ENCODE measurements around the gene CNOT3. TPM values are rescaled to one million over a fixed set of nuclear protein-coding genes. Genes with fewer than 3 reads are reported as not detected.
"Not testable (repeated sequence)": the region's sequence is repeated elsewhere in the genome, so short reads cannot be mapped to it uniquely, and the experiment has no call there.

Gene CNOT3
- total RNA-seq, 4 donors from 2014 or later = 5.1 to 14.0 (median 10.2) TPM

DNA sequence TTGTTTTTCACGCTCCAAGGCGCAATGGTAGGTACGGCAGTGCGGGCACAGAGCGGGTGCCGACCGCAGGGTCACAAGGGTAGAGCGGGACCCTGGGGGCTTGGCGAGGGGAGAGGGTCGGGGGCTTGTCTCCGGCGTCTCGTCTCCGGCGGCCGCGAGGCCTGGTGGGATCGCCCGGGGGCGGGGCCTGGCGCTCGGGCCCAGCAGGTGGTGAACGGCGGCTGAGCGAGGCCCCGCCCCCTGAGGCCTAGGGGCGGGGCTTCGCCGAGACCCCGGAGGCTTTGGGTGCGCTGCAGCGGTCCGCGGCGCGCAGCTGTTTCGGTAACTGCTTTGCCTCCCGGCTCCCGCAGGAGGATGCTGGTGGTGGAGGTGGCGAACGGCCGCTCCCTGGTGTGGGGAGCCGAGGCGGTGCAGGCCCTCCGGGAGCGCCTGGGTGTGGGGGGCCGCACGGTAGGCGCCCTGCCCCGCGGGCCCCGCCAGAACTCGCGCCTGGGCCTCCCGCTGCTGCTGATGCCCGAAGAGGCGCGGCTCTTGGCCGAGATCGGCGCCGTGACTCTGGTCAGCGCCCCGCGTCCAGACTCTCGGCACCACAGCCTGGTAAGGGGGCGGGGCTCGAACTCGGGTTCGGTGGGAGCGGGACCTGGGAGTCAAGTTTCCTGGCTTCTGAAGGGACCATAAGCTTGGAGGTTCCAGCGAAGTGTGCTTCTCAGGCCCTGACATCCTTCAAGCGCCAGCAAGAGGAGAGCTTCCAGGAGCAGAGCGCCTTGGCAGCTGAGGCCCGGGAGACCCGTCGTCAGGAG, 53.6 kb downstream of the CNOT3 start, which contains the start of gene TSEN34:
Gene TSEN34 (plus strand): TSS at position 298 of the 800 bp plus-strand sequence. CDS start 57 bp downstream, at position 355.
- peak within 1 kb of the TSS; percentile 92 to 98 (median 95) for H3K27ac ChIP-seq
- in situ Hi-C loops (cut with MboI; ENCODE audit: low sequenced_read_pairs in 4 of 4) = no loop called here
- TF ChIP-seq, protein P1, sequence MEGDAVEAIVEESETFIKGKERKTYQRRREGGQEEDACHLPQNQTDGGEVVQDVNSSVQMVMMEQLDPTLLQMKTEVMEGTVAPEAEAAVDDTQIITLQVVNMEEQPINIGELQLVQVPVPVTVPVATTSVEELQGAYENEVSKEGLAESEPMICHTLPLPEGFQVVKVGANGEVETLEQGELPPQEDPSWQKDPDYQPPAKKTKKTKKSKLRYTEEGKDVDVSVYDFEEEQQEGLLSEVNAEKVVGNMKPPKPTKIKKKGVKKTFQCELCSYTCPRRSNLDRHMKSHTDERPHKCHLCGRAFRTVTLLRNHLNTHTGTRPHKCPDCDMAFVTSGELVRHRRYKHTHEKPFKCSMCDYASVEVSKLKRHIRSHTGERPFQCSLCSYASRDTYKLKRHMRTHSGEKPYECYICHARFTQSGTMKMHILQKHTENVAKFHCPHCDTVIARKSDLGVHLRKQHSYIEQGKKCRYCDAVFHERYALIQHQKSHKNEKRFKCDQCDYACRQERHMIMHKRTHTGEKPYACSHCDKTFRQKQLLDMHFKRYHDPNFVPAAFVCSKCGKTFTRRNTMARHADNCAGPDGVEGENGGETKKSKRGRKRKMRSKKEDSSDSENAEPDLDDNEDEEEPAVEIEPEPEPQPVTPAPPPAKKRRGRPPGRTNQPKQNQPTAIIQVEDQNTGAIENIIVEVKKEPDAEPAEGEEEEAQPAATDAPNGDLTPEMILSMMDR (IDR thresholded peaks at IDR 0.05 in 4 of 5, conservative IDR thresholded peaks at IDR 0.05 in 1 of 5) = no peak
- peak; percentile 41 to 43 for TF ChIP-seq POLR2A (IDR thresholded peaks at IDR 0.05)
- peaks cover 5 to 25% of the 10 kb centered on the region in 2 donors for H3K36me3 ChIP-seq
- H3K27me3 ChIP-seq = no peaks in the 10 kb centered on the region
- intact Hi-C loops (cut with DNase I; ENCODE audit: low total_unique reads) = loop anchor here (1.0 kb wide), 1 partner anchor 9 kb away; the partner anchor contains the start of gene RPS9
- DNase-seq (peak in 1 of 2 donors; percentile 73), ATAC-seq (peak; percentile 24 to 26)
- H3K9me3 ChIP-seq = no peaks in the 10 kb centered on the region
- H3K4me3 ChIP-seq = peak within 1 kb of the TSS; percentile 72 to 92 (median 80)
- H3K4me1 ChIP-seq = peaks cover 15 to 20% of the 10 kb centered on the region in 2 donors

DNA sequence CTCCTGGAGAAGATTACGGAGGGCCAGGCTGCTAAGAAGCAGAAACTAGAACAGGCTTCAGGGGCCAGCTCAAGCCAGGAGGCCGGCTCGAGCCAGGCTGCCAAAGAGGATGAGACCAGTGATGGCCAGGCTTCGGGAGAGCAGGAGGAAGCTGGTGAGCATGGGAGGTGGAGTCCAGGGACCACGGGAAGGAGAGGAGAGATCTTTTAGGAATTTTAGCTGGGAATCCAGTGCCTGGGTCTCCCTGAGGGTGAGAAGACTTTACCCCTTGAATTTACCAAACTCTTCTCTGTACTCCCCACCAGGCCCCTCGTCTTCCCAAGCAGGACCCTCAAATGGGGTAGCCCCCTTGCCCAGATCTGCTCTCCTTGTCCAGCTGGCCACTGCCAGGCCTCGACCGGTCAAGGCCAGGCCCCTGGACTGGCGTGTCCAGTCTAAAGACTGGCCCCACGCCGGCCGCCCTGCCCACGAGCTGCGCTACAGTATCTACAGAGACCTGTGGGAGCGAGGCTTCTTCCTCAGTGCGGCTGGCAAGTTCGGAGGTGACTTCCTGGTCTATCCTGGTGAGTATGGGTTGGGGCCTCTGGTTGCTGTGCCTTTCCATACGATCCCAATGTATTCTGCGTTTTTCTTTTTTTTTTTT, 54.4 kb downstream of the CNOT3 start:
- TF ChIP-seq, protein P1 (IDR thresholded peaks at IDR 0.05 in 4 of 5, conservative IDR thresholded peaks at IDR 0.05 in 1 of 5) = no peak
- TF ChIP-seq POLR2A (IDR thresholded peaks at IDR 0.05) = no peak
- intact Hi-C loops (cut with DNase I; ENCODE audit: low total_unique reads) = loop anchor here (1.0 kb wide), 1 partner anchor 8 kb away; the partner anchor contains the start of gene RPS9
- in situ Hi-C loops (cut with MboI; ENCODE audit: low sequenced_read_pairs in 4 of 4) = no loop called here
- peaks cover 5 to 25% of the 10 kb centered on the region in 2 donors for H3K36me3 ChIP-seq
- no peaks in the 10 kb centered on the region for H3K9me3 ChIP-seq
- H3K4me1 ChIP-seq = peaks cover 15 to 20% of the 10 kb centered on the region in 2 donors
- H3K27ac ChIP-seq = peak overlapping the region; percentile 92 to 98 (median 95)
- ATAC-seq (no peak), DNase-seq (no peak)
- H3K4me3 ChIP-seq = peak overlapping the region; percentile 72 to 92 (median 80)
- no peaks in the 10 kb centered on the region for H3K27me3 ChIP-seq

DNA sequence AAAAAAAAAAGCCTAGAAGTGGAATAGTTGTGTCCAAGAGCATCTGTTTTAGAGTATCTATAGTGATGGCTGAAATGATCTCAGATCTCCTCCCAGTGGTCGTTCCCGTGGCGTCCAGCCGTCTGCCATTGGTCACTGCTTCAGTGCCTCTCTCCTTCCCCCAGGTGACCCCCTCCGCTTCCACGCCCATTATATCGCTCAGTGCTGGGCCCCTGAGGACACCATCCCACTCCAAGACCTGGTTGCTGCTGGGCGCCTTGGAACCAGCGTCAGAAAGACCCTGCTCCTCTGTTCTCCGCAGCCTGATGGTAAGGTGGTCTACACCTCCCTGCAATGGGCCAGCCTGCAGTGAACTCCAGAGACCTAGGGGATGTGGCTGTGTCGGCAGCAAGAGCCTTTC, 55.4 kb downstream of the CNOT3 start:
- Histone ChIP-seq H3K4me3 (no peak overlapping the region), H3K9me3 (no peaks in the 10 kb centered on the region), H3K36me3 (peaks cover 5 to 25% of the 10 kb centered on the region in 2 donors), H3K27me3 (no peaks in the 10 kb centered on the region), H3K27ac (no peak overlapping the region), H3K4me1 (peaks cover 15 to 20% of the 10 kb centered on the region in 2 donors)
- DNase-seq (no peak), ATAC-seq (no peak)
- intact Hi-C loops (cut with DNase I; ENCODE audit: low total_unique reads) = no loop called here
- in situ Hi-C loops (cut with MboI; ENCODE audit: low sequenced_read_pairs in 4 of 4) = no loop called here
- TF ChIP-seq POLR2A (IDR thresholded peaks at IDR 0.05) = no peak
- TF ChIP-seq, protein P1 (IDR thresholded peaks at IDR 0.05 in 4 of 5, conservative IDR thresholded peaks at IDR 0.05 in 1 of 5) = no peak

DNA sequence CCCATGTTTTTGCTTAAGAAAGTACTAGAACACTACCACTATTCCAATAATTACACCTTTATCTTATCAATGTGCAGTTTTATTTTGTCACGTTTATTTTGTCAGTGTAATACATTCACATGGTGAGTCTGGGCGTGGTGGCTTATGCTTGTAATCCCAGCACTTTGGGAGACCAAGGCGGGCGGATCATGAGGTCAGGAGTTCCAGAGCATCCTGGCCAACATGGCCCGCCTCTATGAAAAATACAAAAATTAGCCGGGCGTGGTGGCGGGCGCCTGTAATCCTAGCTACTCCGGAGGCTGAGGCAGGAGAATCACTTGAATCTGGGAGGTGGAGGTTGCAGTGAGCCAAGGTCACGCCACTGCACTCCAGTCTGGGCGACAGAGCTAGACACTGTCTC, 56.9 kb downstream of the CNOT3 start:
- ATAC-seq; H3K9me3 ChIP-seq; H3K27ac ChIP-seq; DNase-seq; in situ Hi-C loops (cut with MboI; ENCODE audit: low sequenced_read_pairs in 4 of 4); intact Hi-C loops (cut with DNase I; ENCODE audit: low total_unique reads); H3K4me3 ChIP-seq; H3K27me3 ChIP-seq: not testable (repeated sequence)
- H3K4me1 ChIP-seq = peaks cover 9 to 12% of the 10 kb centered on the region in 2 donors
- peaks cover 5 to 25% of the 10 kb centered on the region in 2 donors for H3K36me3 ChIP-seq

DNA sequence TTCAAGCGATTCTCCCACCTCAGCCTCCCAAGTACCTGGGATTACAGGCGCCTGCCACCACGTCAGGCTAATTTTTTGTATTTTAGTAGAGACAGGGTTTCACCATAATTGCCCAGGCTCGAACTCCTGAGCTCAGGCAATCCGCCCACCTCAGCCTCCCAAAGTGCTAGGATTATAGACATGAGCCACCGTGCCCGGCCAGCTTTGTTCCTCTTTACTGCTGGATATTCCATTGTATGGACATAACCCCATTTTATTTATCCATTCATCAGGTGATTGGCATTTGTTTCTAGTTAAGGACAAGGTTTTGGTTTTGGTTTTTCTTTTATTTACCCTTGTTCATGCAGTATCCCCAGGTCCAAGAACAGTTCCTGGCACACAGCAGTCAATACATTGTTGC, 59.0 kb downstream of the CNOT3 start:
- no peaks in the 10 kb centered on the region for H3K9me3 ChIP-seq
- H3K36me3 ChIP-seq = peaks cover 5 to 25% of the 10 kb centered on the region in 2 donors
- no peaks in the 10 kb centered on the region for H3K27me3 ChIP-seq
- no peak overlapping the region for H3K27ac ChIP-seq
- TF ChIP-seq POLR2A (IDR thresholded peaks at IDR 0.05) = no peak
- TF ChIP-seq, protein P1 (IDR thresholded peaks at IDR 0.05 in 4 of 5, conservative IDR thresholded peaks at IDR 0.05 in 1 of 5) = no peak
- ATAC-seq (no peak), DNase-seq (no peak)
- in situ Hi-C loops (cut with MboI; ENCODE audit: low sequenced_read_pairs in 4 of 4) (no loop called here), intact Hi-C loops (cut with DNase I; ENCODE audit: low total_unique reads) (no loop called here)
- peaks cover 12 to 13% of the 10 kb centered on the region in 2 donors for H3K4me1 ChIP-seq
- H3K4me3 ChIP-seq = no peak overlapping the region
